GM12874 (cell line): Measurements from ENCODE around the gene SARNP.

Experiments
- TF ChIP-seq, protein P1 (sequence below): IDR thresholded peaks from 2 replicates; pipeline ENCODE4 v1.5.1; 2011; ENCODE audit warnings: low read depth, mild to moderate bottlenecking, control low read depth, low read length, moderate library complexity; ENCODE audit not compliant: insufficient read depth

The SARNP gene

DNA sequence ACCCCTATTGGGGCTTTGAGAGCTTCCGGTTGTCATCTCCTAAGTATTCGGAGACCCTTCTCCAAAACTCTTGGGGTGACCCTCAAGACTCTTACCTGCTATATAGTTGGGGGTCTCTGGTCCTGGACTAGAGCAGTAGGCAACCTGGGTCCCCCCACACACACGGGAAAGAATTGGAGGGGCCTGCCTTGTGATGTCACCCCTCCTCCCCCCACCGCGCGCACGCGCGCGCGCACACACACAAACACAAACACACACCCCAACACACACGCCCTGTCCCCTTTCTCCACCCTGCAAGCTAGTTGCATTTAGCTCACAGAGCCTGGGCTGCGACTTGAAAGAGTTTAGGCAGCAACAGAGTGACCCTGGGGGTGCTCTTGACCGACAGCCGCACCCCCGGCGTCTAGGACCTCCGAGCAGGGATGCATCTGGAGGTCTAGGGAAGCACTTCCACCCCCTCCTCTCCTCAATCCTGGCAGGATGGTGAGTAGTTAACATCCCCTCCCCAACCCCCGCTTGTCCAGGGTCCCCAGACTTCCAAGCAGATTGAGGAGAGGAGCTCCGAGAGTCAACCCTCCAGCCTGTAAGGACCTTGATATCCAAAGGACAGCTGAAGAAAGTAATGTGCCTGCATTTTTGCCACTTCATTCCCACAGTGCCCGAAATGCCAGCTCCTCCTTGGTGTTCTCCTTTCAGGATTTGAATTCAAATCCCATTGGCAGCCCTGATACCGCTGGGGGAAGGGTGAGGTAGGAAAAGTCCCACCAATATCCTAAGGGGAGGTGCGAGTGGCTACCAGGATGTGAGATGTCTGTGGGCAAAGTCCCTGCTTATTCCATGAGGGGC lies 13.3 kb upstream of the SARNP start:
- TF ChIP-seq, protein P1, sequence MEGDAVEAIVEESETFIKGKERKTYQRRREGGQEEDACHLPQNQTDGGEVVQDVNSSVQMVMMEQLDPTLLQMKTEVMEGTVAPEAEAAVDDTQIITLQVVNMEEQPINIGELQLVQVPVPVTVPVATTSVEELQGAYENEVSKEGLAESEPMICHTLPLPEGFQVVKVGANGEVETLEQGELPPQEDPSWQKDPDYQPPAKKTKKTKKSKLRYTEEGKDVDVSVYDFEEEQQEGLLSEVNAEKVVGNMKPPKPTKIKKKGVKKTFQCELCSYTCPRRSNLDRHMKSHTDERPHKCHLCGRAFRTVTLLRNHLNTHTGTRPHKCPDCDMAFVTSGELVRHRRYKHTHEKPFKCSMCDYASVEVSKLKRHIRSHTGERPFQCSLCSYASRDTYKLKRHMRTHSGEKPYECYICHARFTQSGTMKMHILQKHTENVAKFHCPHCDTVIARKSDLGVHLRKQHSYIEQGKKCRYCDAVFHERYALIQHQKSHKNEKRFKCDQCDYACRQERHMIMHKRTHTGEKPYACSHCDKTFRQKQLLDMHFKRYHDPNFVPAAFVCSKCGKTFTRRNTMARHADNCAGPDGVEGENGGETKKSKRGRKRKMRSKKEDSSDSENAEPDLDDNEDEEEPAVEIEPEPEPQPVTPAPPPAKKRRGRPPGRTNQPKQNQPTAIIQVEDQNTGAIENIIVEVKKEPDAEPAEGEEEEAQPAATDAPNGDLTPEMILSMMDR, result no peak

DNA sequence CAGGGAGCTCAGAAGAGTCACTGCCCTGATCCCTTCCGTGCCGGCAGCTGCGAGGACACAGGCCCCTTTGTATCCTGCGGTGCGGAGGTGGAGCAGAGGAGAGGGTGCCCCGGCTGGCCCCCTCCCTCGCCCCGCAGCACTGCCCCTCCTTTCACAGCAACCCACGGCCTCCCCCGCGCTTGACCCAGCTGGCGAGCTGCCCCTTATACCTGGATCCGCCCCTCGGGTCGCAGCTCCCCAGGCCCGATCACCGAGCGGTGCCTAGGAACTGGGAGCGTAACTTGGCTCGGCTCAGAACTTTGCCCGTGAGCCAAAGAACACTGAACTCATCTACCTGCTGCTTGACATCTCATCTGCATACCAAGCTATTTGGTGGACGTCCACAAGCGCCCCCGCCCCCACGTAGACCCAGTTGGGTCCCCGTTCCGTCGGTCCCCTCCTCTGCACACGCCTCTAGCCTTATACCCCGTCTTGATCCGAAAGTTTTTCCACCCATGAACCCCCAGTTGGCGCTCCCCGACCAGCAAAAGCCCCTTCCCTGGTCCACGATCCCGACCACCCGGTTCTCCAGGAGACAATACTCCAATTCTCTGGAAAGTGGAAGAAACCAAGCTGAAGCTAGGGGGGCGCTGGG lies 12.6 kb upstream of the SARNP start:
- TF ChIP-seq, protein P1, result no peak

DNA sequence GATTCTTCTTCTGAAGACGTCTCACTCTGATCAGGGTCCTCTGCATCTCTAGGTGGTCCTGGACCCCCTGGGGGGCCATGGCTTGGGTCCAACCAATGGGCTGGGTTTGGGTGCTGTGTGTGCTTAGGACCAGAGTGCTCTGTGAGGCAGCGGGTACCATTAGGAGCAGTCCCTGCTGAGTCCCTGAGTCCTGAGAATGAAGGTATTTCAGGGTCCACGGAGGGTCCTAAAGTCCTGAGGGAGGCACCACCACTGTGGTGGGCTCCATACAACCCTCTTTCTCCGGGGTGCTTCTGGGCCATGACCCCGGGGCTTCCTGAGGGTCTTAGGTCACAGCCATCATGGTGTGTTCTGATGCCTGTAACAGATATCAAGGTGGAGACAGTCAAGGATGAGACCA lies 10.8 kb upstream of the SARNP start:
- TF ChIP-seq, protein P1, result no peak

DNA sequence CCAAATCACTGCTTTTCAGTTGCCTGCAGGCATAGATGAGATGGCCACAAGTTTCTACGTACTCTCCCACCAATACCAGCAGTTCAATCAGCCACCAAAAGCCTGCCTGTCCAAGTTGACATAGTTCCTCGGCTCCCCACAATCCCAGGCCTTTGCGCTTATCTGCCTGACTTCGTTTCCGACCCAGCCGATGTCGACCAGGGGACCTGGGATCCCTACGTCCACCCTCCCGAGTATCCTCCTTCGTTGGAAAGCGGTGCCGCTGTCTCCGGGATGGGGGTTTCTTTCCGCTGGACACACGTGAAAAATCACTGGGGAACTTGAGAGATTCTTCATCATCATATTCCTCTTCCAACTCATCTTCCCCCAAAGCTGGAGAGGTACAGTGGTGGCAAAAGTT lies 10.3 kb upstream of the SARNP start:
- TF ChIP-seq, protein P1, result no peak

DNA sequence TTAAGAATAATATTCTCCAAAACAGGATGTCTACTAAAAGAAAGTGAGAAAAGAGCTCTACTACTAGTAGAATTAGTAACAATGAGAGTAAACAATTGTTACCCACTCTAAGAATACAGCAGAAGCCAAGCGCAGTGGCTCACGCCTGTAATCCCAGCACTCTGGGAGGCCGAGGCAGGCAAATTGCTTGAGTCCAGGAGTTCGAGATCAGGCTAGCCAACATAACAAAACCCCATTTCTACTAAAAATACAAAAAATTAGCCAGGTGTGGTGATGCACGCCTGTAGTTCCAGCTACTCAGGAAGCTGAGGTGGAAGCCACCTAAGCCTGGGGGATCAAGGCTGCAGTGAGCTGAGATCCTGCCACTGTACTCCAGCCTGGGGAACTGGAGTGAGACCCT lies 7.2 kb upstream of the SARNP start:
- TF ChIP-seq, protein P1, result no peak

DNA sequence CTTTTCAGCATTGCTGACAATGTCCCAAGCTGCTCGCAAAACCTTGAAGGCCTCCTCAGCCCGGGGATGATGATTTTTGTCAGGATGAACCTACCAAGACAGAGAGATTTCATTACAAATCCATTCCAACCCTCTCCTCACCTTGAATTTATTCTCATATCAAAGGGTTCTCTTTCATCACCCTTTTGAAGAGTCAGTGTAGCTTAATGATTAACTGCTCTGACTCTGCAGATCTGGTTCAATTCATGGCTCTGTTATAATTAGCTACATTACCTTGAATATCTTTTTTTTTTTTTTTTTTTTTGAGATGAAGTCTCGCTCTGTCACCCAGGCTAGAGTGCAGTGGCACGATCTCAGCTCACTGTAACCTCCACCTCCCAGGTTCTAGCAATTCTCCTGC lies 5.9 kb upstream of the SARNP start:
- TF ChIP-seq, protein P1, result no peak

DNA sequence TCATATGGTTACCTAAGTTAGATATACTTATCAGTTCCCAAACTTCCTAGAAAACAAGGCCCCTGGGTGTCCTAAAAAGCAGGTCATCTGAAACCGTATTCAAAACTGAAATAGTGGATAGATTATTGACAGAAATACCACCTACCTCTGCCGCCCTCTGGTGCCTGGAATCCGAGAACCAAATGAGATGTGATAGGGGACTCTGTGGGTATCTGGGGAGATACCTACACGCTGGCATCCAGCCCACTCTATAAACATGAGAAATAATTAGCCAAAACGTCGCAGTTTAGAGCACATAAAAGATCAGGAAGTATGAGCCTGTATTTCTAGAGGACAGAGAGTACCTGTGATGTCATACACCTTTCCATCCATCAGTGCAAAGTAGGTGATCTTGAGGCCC lies 4.7 kb upstream of the SARNP start:
- TF ChIP-seq, protein P1, result no peak
